Panc1 (cell line): ENCODE measurements around the gene RNF224.

Experiments
- CTCF ChIP-seq: fragments of 450-650 bp; IDR thresholded peaks from 2 replicates; pipeline ENCODE4 v1.5.1; 2017; ENCODE audit warnings: mild to moderate bottlenecking
- POLR2AphosphoS5 ChIP-seq: IDR thresholded peaks from 2 replicates; pipeline ENCODE4 v1.6.1; 2012; ENCODE audit warnings: mild to moderate bottlenecking, low read depth, low read length, moderate library complexity
- REST ChIP-seq, 2 experiments: IDR thresholded peaks; 2 replicates each; pipeline ENCODE4 v1.6.1; 2011 to 2012; ENCODE audit warnings: low read depth in 2 of 2, control low read depth in 1 of 2, low read length in 1 of 2, mild to moderate bottlenecking in 1 of 2, moderate library complexity in 1 of 2; ENCODE audit not compliant: insufficient read depth in 1 of 2
- SIN3A ChIP-seq: IDR thresholded peaks from 2 replicates; pipeline ENCODE4 v1.6.1; 2012; ENCODE audit warnings: low read depth, mild to moderate bottlenecking, low read length, moderate library complexity, borderline replicate concordance; ENCODE audit not compliant: insufficient read depth
- TCF7L2 ChIP-seq: IDR thresholded peaks from 2 replicates; pipeline ENCODE4 v1.6.1; 2011; ENCODE audit warnings: mild to moderate bottlenecking, low read depth, low read length, inconsistent platforms

- TF ChIP-seq CTCF, result no peak
- no peak for TF ChIP-seq SIN3A
- no peak for TF ChIP-seq REST (IDR thresholded peaks at IDR 0.05; ENCODE audit: insufficient read depth in 1 of 2, low read depth in 2 of 2, low read length in 1 of 2)
- TF ChIP-seq TCF7L2, result no peak
- no peak for TF ChIP-seq POLR2AphosphoS5
These were observed 18.4 kb downstream of the RNF224 start for GRCh38 chr9:137245450-137246421.
